GM12873 (cell line): Measurements from ENCODE around the gene BAHD1.

Source experiments
- CTCF ChIP-seq: IDR thresholded peaks from 2 replicates; pipeline ENCODE4 v1.5.1; 2012; ENCODE audit warnings: low read depth, mild to moderate bottlenecking, moderate library complexity, low read length, control low read depth; ENCODE audit not compliant: insufficient read depth; ENCODE audit errors: missing control alignments

The BAHD1 gene

GRCh38 chr15:40443255-40443654 is 2.5 kb downstream of the BAHD1 start:
- TF ChIP-seq CTCF: no peak

- TF ChIP-seq CTCF: no peak
These were observed 3.1 kb downstream of the BAHD1 start for GRCh38 chr15:40443846-40444245.

GRCh38 chr15:40444736-40445135 is 4.0 kb downstream of the BAHD1 start:
- no peak for TF ChIP-seq CTCF

- TF ChIP-seq CTCF: no peak
These were observed 4.7 kb downstream of the BAHD1 start for GRCh38 chr15:40445421-40445922.

GRCh38 chr15:40446144-40446543 is 5.4 kb downstream of the BAHD1 start:
- TF ChIP-seq CTCF: no peak

GRCh38 chr15:40448354-40448753 is 7.6 kb downstream of the BAHD1 start:
- no peak for TF ChIP-seq CTCF

GRCh38 chr15:40449275-40449674 is 8.5 kb downstream of the BAHD1 start:
- TF ChIP-seq CTCF: no peak
